Panc1 (cell line): ENCODE data around the gene EPHA10. TPM values are rescaled to one million over a fixed set of nuclear protein-coding genes. Genes with fewer than 3 reads are reported as not detected.

Source experiments
- ATAC-seq: fragments of 200-7000 bp; cut with Tn5 transposase; 2 replicates; pipeline ENCODE4 v1.9.1; 2020; ENCODE audit warnings: mild to moderate bottlenecking, moderate library complexity
- BruUV-seq: library from RNA; stranded (reverse); fragments of 400-500 nt; replicated peaks from 2 replicates; lab custom pipeline; 2021; lab: Mats Ljungman, UMichigan
- CTCF ChIA-PET: fragments of 300-600 bp; sonication (Branson Sonifier 250); formaldehyde crosslinking; loops from one replicate; lab custom pipeline; 2022; ENCODE audit warnings: antibody characterized with exemption; lab: Charles Lee
- POLR2A ChIA-PET: fragments of 300-600 bp; sonication (Branson Sonifier 250); formaldehyde crosslinking; loops from one replicate; lab custom pipeline; 2022; ENCODE audit warnings: antibody characterized with exemption; lab: Charles Lee
- DNase-seq: peaks from one replicate; pipeline ENCODE4 v3.0.0-alpha.2; 2010; ENCODE audit warnings: low read depth, low spot score
- H3K27ac ChIP-seq: 2 replicates; pipeline ENCODE4 v1.5.1; 2011; ENCODE audit warnings: mild to moderate bottlenecking, low read length, inconsistent platforms
- H3K27me3 ChIP-seq: fragments of 200-500 bp; sonication (Bioruptor generic); 2 replicates; pipeline ENCODE4 v1.6.0; 2014; ENCODE audit warnings: low read length, inconsistent platforms; ENCODE audit not compliant: control insufficient read depth, insufficient read depth
- H3K36me3 ChIP-seq: fragments of 200-500 bp; sonication (Bioruptor generic); 2 replicates; pipeline ENCODE4 v1.5.1; 2014; ENCODE audit warnings: inconsistent platforms, mild to moderate bottlenecking, low read length, moderate library complexity; ENCODE audit not compliant: control insufficient read depth, insufficient read depth
- H3K4me1 ChIP-seq: 2 replicates; pipeline ENCODE4 v1.5.1; 2011; ENCODE audit warnings: inconsistent platforms, mild to moderate bottlenecking, low read length, moderate library complexity; ENCODE audit not compliant: control insufficient read depth, insufficient read depth
- H3K4me3 ChIP-seq, 2 experiments: 2 replicates each; pipeline ENCODE4 v1.5.1; 2011 to 2012; ENCODE audit warnings: low read depth in 2 of 2, low read length in 2 of 2, mild to moderate bottlenecking in 2 of 2, inconsistent platforms in 1 of 2, moderate library complexity in 1 of 2
- H3K9me3 ChIP-seq: fragments of 200-500 bp; sonication (Bioruptor generic); 2 replicates; pipeline ENCODE4 v1.5.1; 2014; ENCODE audit warnings: low read depth, mild to moderate bottlenecking, inconsistent platforms, low read length, moderate library complexity; ENCODE audit not compliant: control insufficient read depth, insufficient read depth
- CTCF ChIP-seq: fragments of 450-650 bp; IDR thresholded peaks from 2 replicates; pipeline ENCODE4 v1.5.1; 2017; ENCODE audit warnings: mild to moderate bottlenecking
- POLR2AphosphoS5 ChIP-seq: IDR thresholded peaks from 2 replicates; pipeline ENCODE4 v1.6.1; 2012; ENCODE audit warnings: mild to moderate bottlenecking, low read depth, low read length, moderate library complexity
- SIN3A ChIP-seq: IDR thresholded peaks from 2 replicates; pipeline ENCODE4 v1.6.1; 2012; ENCODE audit warnings: low read depth, mild to moderate bottlenecking, low read length, moderate library complexity, borderline replicate concordance; ENCODE audit not compliant: insufficient read depth
- TCF7L2 ChIP-seq: IDR thresholded peaks from 2 replicates; pipeline ENCODE4 v1.6.1; 2011; ENCODE audit warnings: mild to moderate bottlenecking, low read depth, low read length, inconsistent platforms
- in situ Hi-C: cut with HindIII; loops from 2 replicates; pipeline ENCODE4 v1.10.0; 2016; ENCODE audit warnings: low sequenced_read_pairs, low pct_unique_long_range_greater_than_20kb
- intact Hi-C: fragments of 100-400 bp; cut with micrococcal nuclease; formaldehyde crosslinking; loops from one replicate; pipeline ENCODE4 v1.10.0; 2022; ENCODE audit not compliant: unreplicated experiment
- total RNA-seq: library from RNA; stranded (reverse); gene quantifications from one replicate; pipeline ENCODE4 v1.2.1, GENCODE V29; 2021; ENCODE audit not compliant: unreplicated experiment
- TF ChIP-seq, protein P1 (sequence below), 2 experiments: IDR thresholded peaks; 2 replicates each; pipeline ENCODE4 v1.6.1; 2011 to 2012; ENCODE audit warnings: low read depth in 2 of 2, control low read depth in 1 of 2, low read length in 1 of 2, mild to moderate bottlenecking in 1 of 2, moderate library complexity in 1 of 2; ENCODE audit not compliant: insufficient read depth in 1 of 2

Gene EPHA10
- total RNA-seq, 1 experiment from 2014 or later, result 2.8 TPM

- POLR2A ChIA-PET, result interaction anchor here (0.6 kb wide), 1 partner anchor 179 kb away, joined by 4 read pairs; no protein-coding TSS in a partner anchor
- H3K4me1 ChIP-seq, result peaks cover 10% of the 10 kb centered on the region; the same call in 1 of the 2 replicates
- no peaks in the 10 kb centered on the region for H3K9me3 ChIP-seq
- CTCF ChIA-PET, result no interaction called here
- no peak for ATAC-seq
- no peaks in the 10 kb centered on the region for H3K36me3 ChIP-seq
- BruUV-seq, result no TSS peak
- H3K4me3 ChIP-seq, result no peak overlapping the region
- intact Hi-C loops (no loop called here), in situ Hi-C loops (no loop called here)
- no peak overlapping the region for H3K27ac ChIP-seq
- DNase-seq, result no peak
- peaks cover 25% of the 10 kb centered on the region for H3K27me3 ChIP-seq
- TF ChIP-seq, protein P1, sequence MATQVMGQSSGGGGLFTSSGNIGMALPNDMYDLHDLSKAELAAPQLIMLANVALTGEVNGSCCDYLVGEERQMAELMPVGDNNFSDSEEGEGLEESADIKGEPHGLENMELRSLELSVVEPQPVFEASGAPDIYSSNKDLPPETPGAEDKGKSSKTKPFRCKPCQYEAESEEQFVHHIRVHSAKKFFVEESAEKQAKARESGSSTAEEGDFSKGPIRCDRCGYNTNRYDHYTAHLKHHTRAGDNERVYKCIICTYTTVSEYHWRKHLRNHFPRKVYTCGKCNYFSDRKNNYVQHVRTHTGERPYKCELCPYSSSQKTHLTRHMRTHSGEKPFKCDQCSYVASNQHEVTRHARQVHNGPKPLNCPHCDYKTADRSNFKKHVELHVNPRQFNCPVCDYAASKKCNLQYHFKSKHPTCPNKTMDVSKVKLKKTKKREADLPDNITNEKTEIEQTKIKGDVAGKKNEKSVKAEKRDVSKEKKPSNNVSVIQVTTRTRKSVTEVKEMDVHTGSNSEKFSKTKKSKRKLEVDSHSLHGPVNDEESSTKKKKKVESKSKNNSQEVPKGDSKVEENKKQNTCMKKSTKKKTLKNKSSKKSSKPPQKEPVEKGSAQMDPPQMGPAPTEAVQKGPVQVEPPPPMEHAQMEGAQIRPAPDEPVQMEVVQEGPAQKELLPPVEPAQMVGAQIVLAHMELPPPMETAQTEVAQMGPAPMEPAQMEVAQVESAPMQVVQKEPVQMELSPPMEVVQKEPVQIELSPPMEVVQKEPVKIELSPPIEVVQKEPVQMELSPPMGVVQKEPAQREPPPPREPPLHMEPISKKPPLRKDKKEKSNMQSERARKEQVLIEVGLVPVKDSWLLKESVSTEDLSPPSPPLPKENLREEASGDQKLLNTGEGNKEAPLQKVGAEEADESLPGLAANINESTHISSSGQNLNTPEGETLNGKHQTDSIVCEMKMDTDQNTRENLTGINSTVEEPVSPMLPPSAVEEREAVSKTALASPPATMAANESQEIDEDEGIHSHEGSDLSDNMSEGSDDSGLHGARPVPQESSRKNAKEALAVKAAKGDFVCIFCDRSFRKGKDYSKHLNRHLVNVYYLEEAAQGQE (IDR thresholded peaks at IDR 0.05; ENCODE audit: insufficient read depth in 1 of 2, low read depth in 2 of 2, low read length in 1 of 2), result peak in 1 of 2 experiments; percentile 55; a peak in 2 of 4 replicates
- no peak for TF ChIP-seq TCF7L2
Measured at GRCh38 chr1:37767488-37767887, 2.6 kb upstream of the EPHA10 start.

- in situ Hi-C loops, result no loop called here
- Histone ChIP-seq H3K4me1 (peaks cover 10% of the 10 kb centered on the region; the same call in 1 of the 2 replicates), H3K4me3 (peak overlapping the region; percentile 39 to 54), H3K27me3 (peaks cover 27% of the 10 kb centered on the region), H3K27ac (no peak overlapping the region), H3K36me3 (no peaks in the 10 kb centered on the region), H3K9me3 (no peaks in the 10 kb centered on the region)
- ChIA-PET POLR2A (no interaction called here), CTCF (interaction anchor here (0.6 kb wide), 2 partner anchors 48 to 217 kb away, joined by 3 to 6 read pairs; no protein-coding TSS in a partner anchor)
- peak; percentile 71 for ATAC-seq
- DNase-seq, result no peak
- BruUV-seq, result no TSS peak
- TF ChIP-seq POLR2AphosphoS5 (no peak), CTCF (peak; percentile 63), TCF7L2 (no peak), SIN3A (no peak)
- TF ChIP-seq, protein P1 (IDR thresholded peaks at IDR 0.05; ENCODE audit: insufficient read depth in 1 of 2, low read depth in 2 of 2, low read length in 1 of 2), result peak in 1 of 2 experiments; percentile 60; a peak in 1 of 4 replicates
- intact Hi-C loops, result no loop called here
Measured at GRCh38 chr1:37765916-37766664, 1.2 kb upstream of the EPHA10 start.
